Medulla oblongata (tissue), 1 donor: ENCODE results near the gene FPR2.
A peak's percentile ranks its signal among the peaks of the same experiment; 100 is the strongest.
"Not testable (repeated sequence)": the region's sequence is repeated elsewhere in the genome, so short reads cannot be mapped to it uniquely, and the experiment has no call there.

Source experiments
- DNase-seq: peaks from one replicate; pipeline ENCODE4 v3.0.0-alpha.2; 2015; ENCODE audit errors: extremely low spot score

Gene FPR2

DNA sequence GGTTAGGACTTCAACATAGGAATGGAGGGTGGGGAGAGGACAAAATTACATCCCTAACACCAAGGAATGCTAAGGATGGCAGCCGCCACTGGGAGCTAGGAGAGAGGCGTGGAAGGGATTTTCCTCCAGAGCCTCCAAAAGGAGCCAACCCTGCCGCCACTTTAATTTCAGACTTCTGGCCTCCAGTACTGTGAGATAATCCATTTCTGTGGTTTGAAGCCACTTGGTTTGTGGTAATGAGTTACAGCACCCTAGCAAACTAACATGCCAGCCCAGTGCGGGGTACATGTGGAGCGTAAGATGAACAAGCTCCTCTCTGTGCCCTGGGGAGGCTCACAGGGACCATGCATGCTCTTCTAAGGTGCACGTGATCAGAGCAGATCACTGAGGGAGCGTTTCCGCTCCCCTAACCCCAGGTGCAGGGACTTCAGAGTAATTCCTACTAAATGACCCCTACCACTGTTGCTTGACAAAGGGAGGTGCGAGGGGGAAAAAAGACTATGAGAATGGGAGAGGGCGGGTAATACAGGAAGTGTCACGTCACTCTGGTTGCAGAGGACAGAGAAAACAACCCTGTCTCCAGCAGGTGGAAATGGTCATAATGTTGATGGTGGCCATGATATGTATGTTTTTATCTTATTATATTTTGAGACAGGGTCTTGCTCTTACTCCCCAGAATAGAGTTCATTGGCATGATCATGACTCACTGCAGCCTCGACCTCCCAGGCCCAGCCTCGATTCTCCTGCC, 21.3 kb upstream of the FPR2 start:
- DNase-seq, result no peak

DNA sequence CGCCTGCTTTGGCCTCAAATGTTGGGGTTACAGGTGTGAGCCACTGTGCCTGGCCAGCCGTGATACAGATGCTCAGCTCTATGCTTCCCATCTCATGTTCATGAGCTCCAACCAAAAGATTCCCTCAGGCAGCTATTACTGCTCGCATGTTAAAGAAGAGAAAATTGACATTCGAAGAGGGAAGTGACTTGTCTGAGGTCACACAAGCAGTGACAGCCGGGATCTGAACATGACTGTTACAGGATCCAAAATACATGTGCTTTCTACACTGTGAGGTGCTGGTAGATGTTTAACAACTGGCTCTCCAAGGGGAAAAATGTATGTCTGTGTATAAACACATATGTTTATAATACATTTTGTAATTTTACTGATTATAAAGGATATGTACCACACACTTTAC, 20.6 kb upstream of the FPR2 start:
- no peak for DNase-seq

DNA sequence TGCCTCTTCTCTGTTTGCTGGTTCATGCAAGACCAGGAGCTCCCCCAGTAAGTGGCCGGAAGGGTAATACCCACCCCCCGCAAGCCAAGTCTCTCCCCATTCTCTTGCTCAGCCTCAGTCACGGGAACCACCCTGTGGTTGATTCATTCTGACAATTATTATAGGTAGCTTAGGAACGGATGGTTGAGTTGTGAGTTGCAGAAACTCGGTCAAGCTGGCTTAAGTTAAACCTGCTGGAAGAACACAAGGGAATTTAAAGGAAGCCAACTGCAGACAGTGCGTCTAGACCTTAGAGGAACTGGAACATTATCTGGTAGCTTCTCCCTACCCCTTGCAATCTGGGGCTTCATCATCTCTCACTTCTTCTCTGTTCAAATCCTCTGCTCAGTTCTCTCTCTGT, 18.2 kb upstream of the FPR2 start:
- peak; percentile 21 for DNase-seq

DNA sequence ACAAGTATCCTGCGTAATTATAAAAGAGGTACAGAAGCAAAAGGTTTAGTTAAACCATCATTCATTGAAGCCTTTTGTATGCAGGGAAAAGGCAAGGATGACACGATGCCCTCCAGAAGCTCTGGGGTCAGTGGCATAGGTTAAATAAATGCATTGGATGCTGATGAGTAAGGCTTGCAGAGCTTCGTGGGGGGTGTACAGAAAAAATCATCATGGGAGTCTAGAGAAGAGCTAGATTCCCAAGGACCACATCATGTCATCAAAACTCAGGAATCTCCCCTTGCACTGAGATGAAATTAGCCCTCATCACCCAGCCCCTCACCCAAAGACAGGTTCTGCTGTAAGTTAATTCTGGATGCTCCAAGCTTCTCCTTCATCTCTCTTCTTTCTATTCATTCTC, 17.6 kb upstream of the FPR2 start:
- no peak for DNase-seq

DNA sequence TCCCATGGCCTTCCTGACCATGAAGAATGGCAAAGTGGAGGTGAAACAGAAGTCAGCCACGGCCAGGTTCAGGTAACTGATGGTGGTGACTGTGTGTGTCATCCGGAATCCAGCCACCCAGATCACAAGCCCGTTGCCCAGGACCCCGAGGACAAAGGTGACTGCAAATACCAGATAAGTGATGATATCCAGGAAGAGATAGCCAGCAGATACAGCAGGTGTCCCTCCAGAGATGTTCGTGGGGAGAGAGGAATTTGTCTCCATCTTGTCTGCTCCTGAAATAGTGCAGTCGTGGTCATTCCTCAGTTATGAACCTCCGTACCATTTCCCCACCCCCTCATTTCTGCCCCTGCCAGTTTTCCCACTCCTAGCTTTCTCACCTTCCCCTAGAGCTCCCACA, 14.2 kb upstream of the FPR2 start:
- no peak for DNase-seq

DNA sequence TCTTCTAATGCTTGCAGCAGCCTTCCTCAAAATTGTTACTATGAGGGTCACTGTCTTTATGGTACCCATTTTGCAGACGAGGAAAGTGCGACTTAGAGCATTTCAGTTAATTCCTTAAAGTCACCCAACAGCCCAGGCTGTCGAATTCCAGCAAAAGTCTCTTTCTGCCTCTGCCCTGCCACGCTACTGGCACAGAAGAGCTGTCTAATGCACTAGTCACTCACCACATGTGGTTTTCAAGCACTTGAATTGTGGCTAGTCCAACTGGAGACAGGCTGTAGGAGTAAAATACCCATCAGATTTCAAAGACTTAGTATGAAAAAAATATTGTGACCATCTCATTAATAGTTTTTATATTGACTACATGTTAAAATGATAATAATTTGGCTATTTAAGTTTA, 11.0 kb upstream of the FPR2 start:
- no peak for DNase-seq

DNA sequence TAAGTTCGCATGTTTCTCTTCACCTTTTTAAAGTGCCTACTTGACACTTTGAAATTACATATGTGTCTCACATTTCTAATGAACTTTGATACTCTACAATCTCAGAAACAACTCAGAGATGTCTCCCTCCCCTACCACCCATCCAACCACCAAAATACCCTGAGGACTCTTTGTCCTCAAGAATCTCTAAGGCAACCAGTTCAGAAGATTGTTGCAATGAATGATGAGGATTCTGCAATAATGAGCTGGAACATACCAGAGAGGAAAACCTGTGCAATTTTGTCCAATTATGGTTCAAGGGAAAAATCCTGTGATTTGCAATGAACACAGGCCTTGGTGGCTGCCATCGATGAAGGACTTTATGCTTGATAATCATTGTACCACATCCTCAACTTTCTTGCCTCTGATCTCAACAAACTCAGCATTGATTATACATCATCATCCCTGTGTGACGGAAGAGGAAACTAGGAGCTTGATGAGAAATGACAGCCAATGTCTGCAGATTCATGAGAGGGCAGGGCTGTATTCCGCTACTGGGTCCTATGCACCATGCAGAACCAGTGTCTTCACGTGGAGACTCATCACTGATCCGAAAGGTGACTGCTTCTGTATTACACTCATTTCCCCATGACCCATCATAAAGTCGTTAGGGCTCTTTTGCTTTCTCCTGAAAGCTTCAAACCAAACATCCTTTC, 10.4 kb upstream of the FPR2 start:
- DNase-seq, result no peak

DNA sequence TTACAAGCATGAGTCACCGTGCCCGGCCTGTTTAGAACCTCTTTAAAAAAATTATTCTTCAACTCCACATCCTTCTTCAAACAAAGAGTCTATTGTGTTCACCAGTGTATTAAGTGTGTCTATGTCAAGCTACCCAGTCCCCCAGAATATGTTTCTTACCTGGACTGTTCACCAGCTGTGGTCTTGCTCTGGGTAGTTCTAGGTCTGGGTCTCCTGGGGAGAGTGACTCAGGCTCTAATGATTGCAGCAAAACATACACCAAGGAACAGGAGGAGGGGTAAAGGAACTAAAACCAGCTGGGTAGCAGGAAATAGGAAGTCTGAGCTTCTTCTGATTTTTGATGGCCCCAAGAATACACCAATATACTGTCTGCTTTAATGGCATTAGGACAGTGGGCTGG, 9.3 kb upstream of the FPR2 start, which contains the start of gene FPR1:
Gene FPR1, minus strand, starts transcription at position 224 of the 400 bp plus-strand sequence. CDS start 4,884 bp downstream, outside the sequence.
- peak; percentile 81 for DNase-seq

DNA sequence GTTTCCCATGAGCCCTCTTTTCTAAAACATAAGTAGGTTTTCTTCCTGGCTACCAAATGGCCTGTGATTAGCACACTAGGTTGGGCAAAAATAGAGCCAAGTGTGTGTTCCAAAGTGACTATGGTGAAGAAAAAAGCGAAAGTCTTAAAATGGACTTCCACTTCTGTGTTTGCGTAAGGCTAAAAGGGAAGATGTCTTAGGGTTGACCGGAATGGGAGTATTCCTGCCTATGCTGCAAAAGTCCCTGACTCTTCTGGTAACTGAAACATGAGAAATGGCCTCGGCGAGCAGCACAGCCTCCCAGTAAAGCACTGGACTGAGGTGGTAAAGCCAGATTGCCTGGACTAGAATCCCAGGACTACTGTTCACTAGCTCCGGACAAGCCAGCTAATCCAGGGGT, 6.9 kb upstream of the FPR2 start:
- DNase-seq, result peak; percentile 78

DNA sequence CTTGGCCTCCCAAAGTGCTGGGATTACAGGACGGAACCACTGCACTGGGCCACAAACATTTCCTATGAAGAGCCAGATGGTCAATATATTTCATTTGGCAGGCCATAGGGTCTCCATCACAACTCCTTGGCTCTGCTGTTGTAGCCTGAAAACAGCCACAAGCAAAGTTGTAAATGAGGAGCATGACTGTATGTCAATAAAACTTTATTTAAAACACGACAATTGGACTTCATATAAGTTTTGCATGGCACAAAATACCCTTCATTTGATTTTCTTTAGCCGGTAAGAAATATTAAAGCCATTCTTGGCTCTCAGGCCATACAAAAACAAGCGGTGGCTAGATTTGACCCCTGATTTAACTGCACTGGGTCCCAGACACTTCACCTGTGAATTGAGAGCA, 6.2 kb upstream of the FPR2 start:
- DNase-seq, result no peak

DNA sequence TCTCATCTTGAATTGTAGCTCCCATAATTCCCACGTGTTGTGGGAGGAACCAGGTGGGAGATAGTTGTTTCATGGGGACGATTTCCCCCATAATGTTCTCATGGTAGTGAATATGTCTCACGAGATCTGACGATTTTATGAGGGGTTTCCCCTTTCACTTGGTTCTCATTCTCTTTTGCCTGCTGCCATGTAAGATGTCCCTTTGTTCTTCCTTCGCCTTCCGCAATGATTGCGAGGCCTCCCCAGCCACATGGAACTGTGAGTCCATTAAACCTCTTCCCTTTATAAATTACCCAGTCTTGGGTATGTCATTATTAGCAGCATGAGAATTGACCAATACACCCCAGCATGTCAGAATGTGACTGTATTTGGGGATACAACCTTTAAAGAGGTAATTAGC, 5.4 kb upstream of the FPR2 start:
- no peak for DNase-seq

DNA sequence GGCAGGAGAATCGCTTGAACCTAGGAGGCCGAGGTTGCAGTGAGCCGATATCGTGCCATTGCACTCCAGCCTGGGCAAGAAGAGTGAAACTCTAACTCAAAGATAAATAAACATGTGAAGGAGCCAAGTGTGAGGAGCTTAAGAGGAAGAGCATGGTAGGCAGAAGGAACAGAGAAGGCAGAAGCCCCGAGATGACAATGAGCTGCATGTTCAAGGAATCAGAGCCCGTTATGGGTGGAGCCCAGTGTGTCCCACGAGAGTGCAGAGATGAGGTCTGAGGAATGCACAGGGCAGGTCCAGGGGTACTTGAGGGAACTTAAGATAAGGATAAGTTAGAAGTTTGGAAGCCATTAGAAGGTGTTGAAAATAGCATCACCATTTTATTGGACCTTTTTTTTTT, 716 bp downstream of the FPR2 start:
- DNase-seq, result no peak

DNA sequence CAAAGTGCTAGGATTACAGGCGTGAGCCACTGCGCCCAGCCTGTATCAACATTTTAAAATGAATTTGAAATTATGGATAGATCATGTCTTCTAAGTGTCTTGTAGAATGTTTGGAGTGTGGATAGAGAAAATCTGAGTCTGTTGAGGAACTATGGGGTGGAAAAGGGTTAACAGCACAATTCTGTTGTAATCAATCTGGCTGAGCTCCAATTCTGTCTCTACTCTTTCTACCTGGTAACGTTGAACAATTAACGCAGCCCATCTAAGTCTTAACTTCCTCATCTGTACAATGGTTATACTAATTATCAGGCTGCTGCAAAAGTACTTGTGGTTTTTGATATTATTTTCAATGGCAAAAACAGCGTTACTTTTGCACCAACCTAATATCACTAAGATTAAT, 4.1 kb downstream of the FPR2 start:
- DNase-seq, result no peak

DNA sequence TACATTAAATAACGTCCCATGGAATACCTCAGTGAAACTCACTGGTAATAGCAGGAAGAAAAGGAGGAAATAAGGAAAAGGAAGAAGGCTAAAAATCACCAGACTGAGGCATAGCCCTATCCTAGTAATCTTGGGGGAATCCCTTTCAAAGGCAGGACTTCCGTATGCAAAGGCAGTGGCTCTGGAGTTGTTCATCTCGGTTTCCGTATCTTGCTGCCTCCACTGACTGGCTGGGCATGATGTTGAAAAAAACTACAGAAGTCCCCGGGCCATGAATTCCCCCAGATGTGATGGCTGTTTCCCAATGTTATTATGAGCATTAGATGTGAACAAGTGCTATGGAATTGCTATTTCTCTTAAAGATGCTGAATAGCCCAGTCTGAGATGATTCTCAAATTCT, 5.5 kb downstream of the FPR2 start:
- no peak for DNase-seq

DNA sequence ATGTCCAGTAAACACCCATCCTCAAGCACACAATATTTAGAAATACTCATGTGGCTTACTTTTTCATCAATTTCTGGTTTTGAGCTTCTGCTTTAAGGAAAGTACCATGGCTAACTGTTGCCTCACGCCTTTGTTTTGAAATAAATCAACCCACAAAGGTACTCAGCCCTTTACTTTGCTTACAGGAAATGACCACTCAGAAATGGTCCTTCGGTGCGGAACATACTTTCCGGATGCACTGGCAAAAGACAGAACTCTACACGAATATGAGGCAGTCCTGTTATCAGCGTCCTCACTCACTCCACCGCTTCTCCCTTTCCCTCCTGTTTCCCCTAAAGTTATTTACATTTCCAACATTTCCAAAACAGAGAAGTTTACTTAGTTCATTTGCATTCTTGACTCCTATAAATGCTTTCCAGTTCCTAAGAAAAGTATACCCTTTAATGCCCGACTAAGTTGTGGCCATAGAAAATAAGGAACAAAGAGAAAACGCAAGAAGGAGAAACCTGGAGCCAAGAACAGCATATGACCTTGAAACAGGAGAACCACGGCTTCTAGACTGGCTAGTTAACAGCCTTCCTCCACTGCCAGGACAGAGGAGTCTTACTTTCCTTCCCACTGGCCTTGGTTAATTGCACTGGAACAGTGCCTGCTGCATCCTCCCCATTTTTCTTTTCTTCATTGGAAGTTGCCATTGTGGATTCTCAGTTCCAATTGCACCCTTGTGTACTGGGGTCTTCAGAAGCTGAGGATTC, 10.6 kb downstream of the FPR2 start:
- DNase-seq, result peak; percentile 18

DNA sequence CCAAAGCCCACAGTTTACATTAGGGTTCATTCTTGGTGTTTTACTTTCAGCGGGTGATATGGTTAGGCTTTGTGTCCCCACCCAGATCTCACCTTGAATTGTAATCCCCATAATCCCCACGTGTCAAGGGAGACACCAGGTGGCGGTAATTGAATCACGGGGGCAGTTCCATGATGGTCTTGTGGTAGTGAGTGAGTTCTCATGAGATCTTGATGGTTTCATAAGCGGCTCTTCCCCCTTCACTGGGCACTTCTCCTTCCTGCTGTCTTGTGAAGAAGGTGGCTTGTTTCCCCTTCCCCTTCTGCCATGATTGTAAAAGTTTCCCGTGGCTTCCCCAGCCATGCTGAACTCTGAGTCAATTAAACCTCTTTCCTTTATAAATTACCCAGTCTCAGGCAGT, 12.0 kb downstream of the FPR2 start:
- no peak for DNase-seq

DNA sequence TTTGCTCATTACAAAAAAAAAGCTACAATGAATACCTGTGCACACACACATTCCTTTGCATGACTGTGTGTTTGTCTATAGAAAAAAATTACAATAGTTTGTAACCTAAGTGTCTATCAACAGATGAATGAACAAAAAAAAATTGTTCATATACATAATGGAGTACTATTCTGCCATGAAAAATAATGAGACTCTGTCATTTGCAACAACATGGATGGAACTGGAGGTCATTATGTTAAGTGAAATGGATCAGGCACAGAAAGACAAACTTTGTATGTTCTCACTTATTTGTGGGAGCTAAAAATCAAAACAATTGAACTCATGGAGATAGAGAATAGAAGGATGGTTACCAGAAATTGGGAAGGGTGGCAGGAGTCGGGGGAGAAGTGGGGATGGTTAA, 15.6 kb downstream of the FPR2 start:
- not testable (repeated sequence) for DNase-seq

DNA sequence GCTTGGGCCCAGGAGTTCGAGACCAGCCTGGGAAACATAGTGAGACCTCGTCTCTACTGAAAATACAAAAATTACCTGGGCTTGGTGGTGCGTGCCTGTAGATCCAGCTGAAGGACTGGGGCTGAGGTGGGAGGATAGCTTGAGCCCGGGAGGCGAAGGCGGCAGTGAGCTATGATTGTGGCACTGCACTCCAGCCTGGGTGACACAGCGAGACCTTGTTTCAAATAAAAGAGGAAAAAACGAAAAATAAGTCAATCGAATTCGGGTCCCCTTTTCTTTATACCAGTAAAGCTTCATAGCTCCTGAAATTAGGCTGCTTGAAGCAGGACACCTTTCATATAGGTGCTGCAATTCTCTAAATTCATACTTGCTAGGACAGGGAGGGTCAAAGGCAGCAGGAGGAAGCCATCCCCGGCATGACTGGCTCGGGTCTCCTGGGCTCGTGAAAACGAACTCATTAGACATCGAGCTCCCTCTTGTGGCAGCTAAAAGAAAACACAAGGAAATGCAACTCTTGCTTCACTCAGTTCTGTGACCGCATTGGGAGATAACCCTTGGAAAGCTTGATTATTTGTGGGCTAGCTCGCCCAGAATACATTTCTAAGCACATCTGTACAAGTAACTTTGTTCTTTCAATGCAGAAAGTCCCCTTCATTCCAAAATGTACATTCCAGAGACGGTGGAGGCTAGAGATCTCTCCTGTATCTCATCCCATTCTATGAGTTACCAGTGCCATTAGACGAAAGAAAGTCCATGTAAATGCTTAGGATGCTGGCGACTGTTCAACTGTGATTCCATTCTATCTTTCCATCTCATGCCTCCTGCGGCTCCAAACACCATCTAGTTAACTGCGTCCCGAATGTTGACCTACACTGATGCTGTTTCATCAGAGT, 16.8 kb downstream of the FPR2 start:
- peak; percentile 96 for DNase-seq

DNA sequence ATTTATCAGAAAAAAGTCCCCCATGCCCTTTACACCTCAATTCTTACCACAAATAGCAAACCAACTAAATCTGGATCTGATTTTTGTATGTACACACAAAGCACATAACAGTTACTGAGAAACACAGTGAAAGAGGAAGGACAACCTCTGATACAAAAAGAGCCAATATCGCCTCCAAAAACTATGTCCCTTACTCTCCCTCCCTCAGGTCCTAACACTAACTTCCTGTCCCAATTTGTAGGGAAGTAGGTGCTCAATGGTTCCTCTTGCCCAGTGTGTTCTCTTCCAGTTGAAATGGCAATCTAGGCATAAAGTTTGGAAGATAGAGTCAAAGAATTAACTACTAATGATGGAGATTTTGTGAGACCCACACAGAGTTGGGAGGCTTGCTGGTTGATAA, 18.2 kb downstream of the FPR2 start:
- no peak for DNase-seq

DNA sequence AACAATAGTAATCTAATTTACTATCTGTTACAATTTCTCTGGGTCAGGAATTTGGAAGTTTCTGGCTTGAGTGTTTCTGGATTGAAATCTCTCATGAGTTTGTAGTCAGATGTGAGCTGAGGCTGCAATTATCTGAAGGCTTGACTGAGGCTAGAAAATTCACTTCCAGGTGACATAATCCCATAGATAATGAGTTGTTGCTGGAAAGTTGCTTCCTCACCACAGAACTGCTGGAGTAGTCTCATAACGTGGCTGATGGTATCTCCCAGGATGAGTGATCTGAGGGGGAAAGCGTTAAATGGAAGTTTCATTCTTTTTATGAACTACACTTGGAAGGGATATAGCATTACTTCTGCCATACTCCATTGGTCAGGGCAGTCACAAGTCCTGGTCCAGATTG, 18.7 kb downstream of the FPR2 start:
- DNase-seq, result no peak

DNA sequence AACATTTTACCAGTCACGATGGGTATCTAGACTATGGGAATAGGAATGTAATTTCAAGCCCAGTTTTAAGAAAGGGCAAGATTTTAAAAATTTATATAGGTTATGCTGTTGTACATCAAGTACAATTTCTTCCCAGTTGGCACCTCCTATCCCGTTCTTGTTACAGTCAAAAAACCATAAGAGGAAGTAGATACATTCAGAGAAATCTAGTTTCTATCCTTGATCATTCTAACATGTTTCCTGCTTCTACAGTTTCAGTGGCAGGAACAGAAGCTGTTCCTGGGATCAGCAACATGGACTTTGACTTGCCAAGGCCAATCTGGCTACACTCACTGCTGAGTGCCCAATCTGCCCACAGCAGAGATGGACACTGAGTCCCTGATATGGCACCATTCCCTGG, 19.3 kb downstream of the FPR2 start:
- DNase-seq, result no peak

DNA sequence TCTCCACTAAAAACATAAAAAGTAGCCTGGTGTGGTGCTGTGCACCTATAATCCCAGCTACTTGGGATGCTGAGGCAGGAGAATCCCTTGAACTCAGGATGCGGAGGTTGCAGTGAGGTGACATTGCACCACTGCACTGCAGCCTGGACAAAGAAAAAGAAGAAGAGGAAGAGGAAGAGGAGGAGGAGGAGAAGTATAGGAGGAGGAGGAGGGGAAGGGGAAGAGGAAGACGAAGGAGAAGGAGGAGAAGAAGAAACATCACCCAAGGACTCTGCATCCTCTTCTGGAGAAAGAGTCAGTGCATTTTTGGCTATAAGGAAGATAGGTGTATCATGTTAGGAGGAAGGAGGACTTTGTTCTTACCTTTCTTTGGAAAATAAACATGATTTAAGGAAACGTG, 21.0 kb downstream of the FPR2 start:
- DNase-seq, result no peak
